GM12892 (cell line): ENCODE measurements around the gene TSEN54.

Experiments used
- POLR2A ChIP-seq: IDR thresholded peaks from 2 replicates; pipeline ENCODE4 v1.6.1; 2011; ENCODE audit warnings: low read depth, low read length, control low read depth
- POLR2AphosphoS5 ChIP-seq: IDR thresholded peaks from 2 replicates; pipeline ENCODE4 v1.6.1; 2011; ENCODE audit warnings: low read depth, low read length, control low read depth
- TAF1 ChIP-seq: IDR thresholded peaks from 2 replicates; pipeline ENCODE4 v1.6.1; 2011; ENCODE audit warnings: low read depth, mild to moderate bottlenecking, control low read depth, low read length, borderline replicate concordance

DNA sequence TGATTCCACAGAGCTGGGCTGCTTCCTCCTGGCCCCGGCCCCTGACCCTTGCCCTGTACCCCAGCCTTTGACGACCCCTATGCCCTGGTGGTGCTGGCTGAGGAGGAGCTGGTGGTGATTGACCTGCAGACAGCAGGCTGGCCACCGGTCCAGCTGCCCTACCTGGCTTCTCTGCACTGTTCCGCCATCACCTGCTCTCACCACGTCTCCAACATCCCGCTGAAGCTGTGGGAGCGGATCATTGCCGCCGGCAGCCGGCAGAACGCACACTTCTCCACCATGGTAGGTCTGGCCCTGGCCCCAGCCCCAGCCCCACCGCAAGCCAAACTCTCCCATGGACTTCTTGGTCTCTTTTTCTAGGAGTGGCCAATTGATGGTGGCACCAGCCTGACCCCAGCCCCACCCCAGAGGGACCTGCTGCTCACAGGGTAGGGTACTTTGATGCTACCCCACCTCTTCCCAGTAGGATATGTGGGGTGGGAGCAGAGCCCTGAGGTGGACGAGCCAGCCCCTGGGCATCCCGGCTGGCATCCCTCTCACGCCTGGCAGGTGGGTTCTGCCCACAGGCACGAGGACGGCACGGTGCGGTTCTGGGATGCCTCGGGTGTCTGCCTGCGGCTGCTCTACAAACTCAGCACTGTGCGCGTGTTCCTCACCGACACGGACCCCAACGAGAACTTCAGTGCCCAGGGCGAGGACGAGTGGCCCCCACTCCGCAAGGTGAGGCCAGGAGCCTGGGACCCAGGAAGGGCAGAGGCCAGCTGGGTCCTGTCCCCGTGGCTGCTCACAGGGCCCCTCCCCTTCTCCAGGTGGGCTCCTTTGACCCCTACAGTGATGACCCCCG lies 52.3 kb downstream of the TSEN54 start:
- TF ChIP-seq POLR2A (no peak), POLR2AphosphoS5 (no peak), TAF1 (no peak)
